ENCODE results near the gene UMAD1.

UMAD1 gene

DNA sequence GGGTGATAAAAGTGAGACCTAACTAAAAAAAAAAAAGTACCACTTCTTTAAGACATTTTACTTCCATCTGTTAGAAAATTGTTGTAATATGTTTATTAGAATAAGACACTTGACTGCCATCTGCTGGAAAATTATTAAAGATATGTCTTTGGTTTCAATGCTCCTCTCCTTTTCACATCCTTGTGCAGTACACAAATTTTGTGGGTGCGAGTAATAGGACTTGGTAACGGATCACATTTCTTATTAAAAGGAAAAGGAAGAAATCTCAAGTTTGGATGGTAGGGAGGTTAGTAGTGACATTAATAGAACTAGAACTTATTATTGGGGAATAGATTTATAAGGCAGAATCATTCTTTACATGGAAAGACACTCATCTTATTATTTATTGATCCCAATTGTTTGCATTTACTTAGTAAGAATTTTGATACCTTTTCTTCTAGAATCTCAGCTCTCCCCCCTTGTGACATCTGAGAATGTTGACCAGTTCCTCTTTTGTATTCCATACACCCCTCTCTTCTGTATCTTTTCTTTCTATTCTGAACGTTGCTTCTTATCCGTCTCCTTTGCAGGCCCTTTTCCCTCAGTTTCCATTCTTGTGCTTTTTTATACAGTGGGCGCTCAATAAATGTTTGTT, 120.9 kb downstream of the UMAD1 start:
- no peak for DNase-seq (ENCODE audit: extremely low read depth in 1 of 2, low read depth in 1 of 2)

DNA sequence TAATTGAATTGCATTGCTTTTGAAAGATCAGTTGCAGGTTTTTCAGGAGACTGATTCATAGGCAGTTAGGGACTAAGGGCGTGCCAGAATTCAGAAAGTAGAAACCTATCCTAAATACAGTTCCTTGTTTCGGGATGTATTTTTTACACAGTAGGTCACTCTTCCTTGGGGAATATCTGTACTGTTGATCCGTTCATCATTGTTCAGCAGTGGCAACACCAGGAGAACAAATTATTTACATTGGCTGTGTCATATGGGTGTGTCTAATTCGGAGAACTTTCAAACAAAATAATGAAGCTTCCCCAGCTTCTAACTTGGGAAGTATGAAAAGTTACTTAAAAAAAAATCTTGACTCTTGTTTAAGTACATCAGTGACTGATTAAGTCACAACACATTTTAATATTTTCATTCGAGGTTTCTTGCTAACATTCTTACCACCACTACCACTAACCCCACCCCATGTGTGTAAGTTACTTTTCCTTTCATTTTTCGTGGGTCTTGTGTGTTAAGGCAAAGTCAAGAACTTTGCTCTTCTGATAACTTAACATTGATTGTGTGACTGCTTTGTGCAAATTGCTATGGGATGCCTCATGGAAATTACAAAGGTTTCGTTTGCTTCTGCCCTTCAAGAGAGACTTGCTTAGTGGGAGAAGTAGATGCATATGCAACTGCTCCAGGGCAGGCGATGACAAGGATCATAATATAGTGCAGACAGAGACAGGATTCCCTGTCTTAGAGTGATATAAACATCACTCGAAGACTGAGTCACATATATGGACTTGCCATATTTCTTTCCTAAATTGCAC, 121.6 kb downstream of the UMAD1 start:
- no peak for DNase-seq (ENCODE audit: extremely low read depth in 1 of 2, low read depth in 1 of 2)

DNA sequence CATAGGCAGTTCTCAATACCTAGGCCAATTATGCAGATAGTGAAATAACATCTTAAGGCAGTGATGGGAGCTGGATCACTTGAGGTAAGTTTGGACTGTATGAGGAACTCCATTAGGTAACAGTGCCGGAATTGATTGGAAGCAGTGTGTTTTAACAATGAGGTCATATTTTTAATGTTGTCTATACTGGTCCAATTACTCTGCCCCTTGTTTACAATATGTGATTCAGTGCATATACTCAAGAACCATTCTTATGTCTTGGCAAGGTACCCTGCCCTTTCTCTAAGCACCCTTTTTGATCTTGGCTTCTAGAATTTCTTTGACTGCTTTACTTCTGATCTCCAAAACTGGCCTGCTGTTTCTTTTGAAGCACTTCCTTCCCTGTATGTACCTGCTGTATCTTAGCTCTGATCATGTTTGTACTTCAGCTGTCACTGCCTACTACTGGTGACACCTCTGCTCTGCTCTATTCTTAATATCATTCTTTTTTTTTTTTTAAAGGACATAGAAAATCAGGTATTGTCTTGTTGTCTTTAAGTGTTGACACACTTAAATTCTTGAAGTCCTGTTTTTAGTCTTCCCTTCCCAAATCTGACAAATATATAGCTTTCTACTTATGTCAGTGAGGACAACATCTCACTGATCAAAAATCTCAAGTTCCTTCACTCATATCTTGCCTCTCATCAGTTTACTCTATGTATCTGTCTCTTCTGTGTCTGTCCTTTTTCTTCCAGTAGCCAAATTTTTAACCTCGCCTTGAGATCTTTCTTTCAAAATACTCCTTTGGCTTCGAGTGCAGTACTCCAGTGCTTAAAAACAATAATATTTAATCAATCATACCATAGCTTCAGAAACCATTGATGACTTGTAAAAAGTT, 124.2 kb downstream of the UMAD1 start:
- DNase-seq (ENCODE audit: extremely low read depth in 1 of 2, low read depth in 1 of 2): no peak

- no peak for DNase-seq (ENCODE audit: extremely low read depth in 1 of 2, low read depth in 1 of 2)
These were observed 124.9 kb downstream of the UMAD1 start for GRCh38 chr7:7765422-7765821.

GRCh38 chr7:7766671-7767070, 126.1 kb downstream of the UMAD1 start:
- DNase-seq (ENCODE audit: extremely low read depth in 1 of 2, low read depth in 1 of 2): no peak

GRCh38 chr7:7768977-7769709, 128.6 kb downstream of the UMAD1 start:
- DNase-seq (ENCODE audit: extremely low read depth in 1 of 2, low read depth in 1 of 2): no peak

GRCh38 chr7:7769710-7770627, 129.4 kb downstream of the UMAD1 start:
- no peak for DNase-seq (ENCODE audit: extremely low read depth in 1 of 2, low read depth in 1 of 2)

DNA sequence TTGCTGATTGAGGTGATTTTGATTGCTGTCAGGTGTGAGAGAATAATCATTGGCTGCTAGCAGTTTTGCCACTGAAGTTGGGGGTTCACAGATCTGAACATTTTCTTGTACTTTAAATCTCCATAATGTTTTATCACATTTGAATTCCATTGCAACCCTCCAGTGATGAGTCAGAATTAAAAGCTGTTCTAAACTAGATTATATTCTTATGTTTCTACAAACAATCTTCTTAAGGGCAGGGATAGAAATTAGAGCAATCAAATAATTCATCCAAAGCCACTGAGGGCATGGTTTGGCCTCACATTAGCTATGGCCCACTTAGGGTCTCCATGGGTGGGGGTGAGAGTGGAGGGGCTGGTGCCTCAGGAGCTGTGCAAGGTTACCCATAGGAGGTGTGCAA, 130.9 kb downstream of the UMAD1 start:
- no peak for DNase-seq (ENCODE audit: extremely low read depth in 1 of 2, low read depth in 1 of 2)

- DNase-seq (ENCODE audit: extremely low read depth in 1 of 2, low read depth in 1 of 2): no peak
These were observed 131.9 kb downstream of the UMAD1 start for GRCh38 chr7:7772397-7772821.

- DNase-seq (ENCODE audit: extremely low read depth in 1 of 2, low read depth in 1 of 2): no peak
These were observed 133.1 kb downstream of the UMAD1 start for GRCh38 chr7:7773334-7774309.

GRCh38 chr7:7779888-7780287, 139.3 kb downstream of the UMAD1 start:
- DNase-seq (ENCODE audit: extremely low read depth in 1 of 2, low read depth in 1 of 2): no peak

DNA sequence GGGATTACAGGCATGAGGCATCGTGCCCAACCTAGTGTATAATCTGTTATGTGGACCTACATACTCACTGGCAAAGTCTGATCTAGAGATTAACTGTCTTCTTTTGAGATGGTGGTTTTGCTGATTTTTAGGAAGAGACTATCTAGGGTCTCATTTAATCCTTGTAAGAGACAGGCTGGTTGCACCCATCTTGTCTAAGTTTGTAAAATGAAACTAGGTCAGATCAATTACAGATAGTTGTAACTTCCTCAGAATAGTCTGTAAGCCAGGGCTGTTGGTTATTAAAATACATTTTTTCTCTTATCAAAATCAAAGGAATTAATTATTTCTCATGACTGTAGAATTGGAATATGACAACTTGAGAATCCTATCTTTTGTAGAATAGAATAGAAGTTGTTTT, 142.4 kb downstream of the UMAD1 start:
- DNase-seq (ENCODE audit: extremely low read depth in 1 of 2, low read depth in 1 of 2): no peak

GRCh38 chr7:7785344-7785973, 144.9 kb downstream of the UMAD1 start:
- DNase-seq (ENCODE audit: extremely low read depth in 1 of 2, low read depth in 1 of 2): no peak

DNA sequence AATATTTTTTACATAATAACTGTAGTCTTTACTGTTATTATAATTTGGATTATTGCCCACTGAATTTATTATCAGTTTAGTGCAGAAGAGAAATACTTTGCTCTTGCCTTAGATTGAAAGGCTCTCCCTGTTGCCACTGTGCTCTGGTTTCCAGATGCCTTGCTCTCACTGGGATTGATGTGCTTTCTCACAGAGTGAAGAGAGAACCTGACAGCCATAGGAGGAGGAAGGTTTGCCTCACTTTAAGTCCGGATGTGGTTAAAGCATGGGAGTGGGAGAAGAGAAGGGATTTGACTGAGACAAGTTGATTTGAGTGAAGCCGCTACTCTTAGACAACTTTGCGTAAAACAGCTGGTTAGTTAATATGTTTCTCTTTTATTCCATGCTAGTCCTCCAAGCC, 146.0 kb downstream of the UMAD1 start:
- DNase-seq (ENCODE audit: extremely low read depth in 1 of 2, low read depth in 1 of 2): no peak

DNA sequence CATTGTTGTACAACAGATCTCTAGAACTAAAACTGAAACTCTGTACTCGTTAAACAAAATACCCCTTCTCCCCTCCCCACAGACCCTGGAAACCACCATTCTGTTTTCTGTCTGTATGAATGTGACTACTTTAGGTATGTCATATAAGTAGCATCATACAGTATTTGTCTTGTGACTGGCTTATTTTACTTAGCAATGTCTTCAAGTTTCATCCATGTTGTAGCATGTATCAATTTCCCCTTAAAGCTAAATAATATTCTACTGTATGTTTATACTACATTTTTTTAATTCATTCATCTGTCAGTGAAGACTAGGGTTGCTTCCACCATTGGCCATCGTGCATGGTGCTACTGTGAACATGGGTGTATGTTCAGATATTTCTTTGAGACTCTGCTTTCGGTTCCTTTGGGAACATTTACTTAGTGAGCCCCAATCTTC, 149.0 kb downstream of the UMAD1 start:
- no peak for DNase-seq (ENCODE audit: extremely low read depth in 1 of 2, low read depth in 1 of 2)

DNA sequence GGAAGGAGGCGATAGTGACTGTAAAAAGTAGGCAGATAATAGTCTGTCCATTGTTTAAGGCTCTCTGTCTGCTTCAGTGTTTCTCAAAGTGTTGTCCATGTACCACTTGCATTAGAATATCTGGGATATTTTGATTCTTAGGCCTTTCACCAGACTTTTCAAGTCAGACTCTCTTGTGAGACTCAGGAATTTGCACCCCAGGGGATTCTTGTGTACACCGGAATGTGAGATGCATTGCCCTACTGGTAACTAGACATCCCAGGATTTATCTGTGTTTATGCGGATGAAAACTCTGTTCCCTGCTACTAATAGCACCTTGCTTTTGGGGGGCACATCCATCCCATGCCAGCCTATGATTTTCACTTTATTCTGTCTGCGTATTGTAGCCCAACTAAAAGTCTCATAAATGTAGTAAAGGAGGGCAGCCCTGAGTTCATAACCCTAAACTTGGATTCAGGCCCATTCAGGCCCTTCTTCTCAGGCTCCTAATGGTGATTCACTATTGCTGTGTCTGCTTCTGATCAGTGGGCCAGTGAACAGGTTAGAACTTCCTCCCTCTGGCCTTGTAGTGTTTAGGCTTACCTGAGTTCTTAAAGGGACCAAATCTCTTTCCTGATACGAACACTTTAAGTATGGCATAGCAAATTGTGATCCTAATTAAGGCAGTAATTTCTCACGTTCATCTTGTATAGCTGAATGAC, 149.6 kb downstream of the UMAD1 start:
- DNase-seq (ENCODE audit: extremely low read depth in 1 of 2, low read depth in 1 of 2): no peak

DNA sequence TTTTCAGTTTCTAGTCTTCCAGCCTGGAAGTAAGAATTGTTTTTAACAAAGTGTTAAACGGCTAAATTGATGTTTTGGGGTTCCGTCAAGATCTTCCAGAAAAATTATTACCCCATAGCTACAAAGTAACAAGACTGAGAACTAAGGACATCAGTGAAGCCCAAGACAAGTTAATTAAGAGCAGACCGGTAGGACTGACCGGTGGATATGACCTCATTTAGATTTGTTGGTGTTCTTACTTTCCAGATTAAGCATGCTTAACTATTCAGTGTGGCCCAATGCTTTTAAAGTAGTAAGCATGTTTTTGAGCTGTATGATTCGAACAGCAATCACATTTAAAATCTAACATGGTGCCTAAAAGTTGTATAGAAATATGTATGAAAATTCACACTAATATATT, 151.0 kb downstream of the UMAD1 start:
- no peak for DNase-seq (ENCODE audit: extremely low read depth in 1 of 2, low read depth in 1 of 2)

DNA sequence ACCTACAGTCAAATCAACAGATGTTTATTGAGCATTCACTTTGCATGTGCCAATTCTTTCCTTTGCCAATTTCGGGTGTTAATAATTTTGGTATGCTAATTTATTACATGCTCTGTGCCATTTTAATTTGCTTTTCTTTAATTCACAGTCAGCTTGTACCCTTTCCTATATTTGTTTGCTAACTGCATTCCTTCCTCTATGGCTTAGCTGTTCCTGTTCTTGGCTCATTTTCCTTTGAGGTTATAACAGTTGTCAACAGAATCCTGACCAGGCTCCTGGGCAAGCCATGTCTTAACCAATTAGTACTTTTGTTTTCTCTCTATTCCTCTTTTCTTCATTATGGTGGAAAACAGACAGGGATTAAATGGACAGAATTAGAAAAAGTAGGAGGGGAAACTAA, 151.5 kb downstream of the UMAD1 start:
- no peak for DNase-seq (ENCODE audit: extremely low read depth in 1 of 2, low read depth in 1 of 2)

All from activated CD8-positive, alpha-beta memory T cell treated with anti-CD3 and anti-CD28 coated beads for 1 hour (primary cell).